ENCODE data around the gene P3H1. TPM values are rescaled to one million over a fixed set of nuclear protein-coding genes. Genes with fewer than 3 reads are reported as not detected.

P3H1 gene
- total and polyA plus RNA-seq, 4 donors, result 31.0 to 49.0 (median 35.0) TPM

DNA sequence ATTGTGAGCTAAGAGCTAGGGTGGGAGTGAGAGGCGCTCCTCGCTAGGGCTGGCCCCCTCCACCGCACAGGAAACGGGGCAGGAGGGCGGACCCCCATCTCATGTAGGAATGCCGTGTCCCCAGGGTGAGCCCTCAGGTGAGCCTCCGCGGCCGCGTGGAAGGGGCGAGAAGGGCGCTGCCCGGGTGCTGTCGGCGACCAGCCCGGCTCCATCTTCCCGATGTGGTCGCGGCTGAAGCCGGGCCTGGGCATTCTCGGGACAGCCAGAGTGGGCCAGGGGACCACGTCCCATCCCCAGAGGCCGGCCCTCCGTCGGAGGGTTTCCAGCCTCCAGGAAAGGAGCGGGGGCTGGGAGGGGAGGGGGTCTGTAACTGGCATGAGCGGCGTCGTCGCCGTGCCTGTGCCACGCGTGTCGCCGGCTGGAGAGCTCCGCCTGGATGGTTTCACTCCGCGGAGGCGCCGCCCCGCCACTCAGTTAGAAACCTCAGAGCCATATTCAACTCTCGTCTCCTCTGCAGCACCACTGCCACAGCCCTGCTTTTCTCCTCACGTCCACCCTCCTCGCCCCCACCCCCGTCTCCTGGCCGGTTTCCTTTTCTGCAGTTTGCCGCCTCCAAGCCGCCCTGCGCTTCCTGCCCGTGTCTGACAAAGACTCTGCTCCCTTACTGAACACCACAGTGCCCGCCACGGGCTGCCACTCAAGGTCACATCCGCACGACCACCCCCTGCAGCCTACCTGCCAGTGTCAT, 18.3 kb upstream of the P3H1 start, which contains the start of gene TMEM269:
Gene TMEM269, plus strand, starts transcription at position 46 of the 748 bp plus-strand sequence. CDS start 4,903 bp downstream, outside the sequence.
- Histone ChIP-seq H3K4me1 (ENCODE audit: control insufficient read depth in 5 of 5, insufficient read depth in 5 of 5, low read length in 5 of 5) (peaks cover 0 to 11% (median 0%) of the 10 kb centered on the region in 5 donors), H3K9ac (ENCODE audit: insufficient read depth in 1 of 2, low read length in 2 of 2) (peak within 1 kb of the TSS in 1 of 2 donors; percentile 13), H3K4me3 (peak within 1 kb of the TSS; percentile 37), H3K27me3 (ENCODE audit: control insufficient read depth in 3 of 3, insufficient read depth in 3 of 3, low read length in 2 of 3) (no peaks in the 10 kb centered on the region), H3K27ac (ENCODE audit: low read depth in 1 of 2, low read length in 1 of 2) (no peak within 1 kb of the TSS), H3K36me3 (ENCODE audit: control insufficient read depth in 4 of 4, insufficient read depth in 4 of 4, low read length in 4 of 4) (peaks cover 0 to 7% (median 2%) of the 10 kb centered on the region in 4 donors), H3K9me3 (ENCODE audit: control insufficient read depth in 4 of 4, insufficient read depth in 3 of 4, low read length in 3 of 4) (no peaks in the 10 kb centered on the region)
- 4 to 9% methylated on average over 51 to 54 of the region's 54 CpGs for WGBS, 2 donors
- ATAC-seq (ENCODE audit: insufficient read depth, low FRiP score) (peak; percentile 23), DNase-seq (peak; percentile 34 to 58 (median 49))
- TF ChIP-seq, protein P1, sequence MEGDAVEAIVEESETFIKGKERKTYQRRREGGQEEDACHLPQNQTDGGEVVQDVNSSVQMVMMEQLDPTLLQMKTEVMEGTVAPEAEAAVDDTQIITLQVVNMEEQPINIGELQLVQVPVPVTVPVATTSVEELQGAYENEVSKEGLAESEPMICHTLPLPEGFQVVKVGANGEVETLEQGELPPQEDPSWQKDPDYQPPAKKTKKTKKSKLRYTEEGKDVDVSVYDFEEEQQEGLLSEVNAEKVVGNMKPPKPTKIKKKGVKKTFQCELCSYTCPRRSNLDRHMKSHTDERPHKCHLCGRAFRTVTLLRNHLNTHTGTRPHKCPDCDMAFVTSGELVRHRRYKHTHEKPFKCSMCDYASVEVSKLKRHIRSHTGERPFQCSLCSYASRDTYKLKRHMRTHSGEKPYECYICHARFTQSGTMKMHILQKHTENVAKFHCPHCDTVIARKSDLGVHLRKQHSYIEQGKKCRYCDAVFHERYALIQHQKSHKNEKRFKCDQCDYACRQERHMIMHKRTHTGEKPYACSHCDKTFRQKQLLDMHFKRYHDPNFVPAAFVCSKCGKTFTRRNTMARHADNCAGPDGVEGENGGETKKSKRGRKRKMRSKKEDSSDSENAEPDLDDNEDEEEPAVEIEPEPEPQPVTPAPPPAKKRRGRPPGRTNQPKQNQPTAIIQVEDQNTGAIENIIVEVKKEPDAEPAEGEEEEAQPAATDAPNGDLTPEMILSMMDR (IDR thresholded peaks at IDR 0.05; ENCODE audit: control extremely low read depth, extremely low read depth), result no peak

DNA sequence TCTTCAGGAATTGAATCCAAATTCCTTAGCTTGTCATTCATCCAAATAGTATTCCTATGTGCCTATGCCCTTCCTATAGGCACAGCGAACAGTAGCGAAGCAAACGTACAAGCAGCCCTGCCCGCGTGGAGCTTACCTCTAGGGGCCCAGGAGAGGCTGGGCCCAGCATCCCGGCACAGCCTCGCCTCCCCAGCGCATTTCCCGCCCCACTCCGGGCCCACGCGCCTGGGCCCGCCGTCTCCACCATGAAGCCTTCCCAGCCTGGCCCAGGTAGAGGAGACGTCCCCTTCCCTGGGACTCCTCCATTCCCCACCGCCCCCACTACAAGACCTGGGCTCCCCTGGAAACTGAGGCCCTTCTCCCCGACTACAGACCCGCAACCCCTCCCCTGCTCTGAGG, 17.7 kb upstream of the P3H1 start:
- H3K4me3 ChIP-seq, result no peak overlapping the region
- ATAC-seq (ENCODE audit: insufficient read depth, low FRiP score), result no peak
- no peak for DNase-seq
- H3K27ac ChIP-seq (ENCODE audit: low read depth in 1 of 2, low read length in 1 of 2), result no peak overlapping the region
- peaks cover 0 to 8% (median 2%) of the 10 kb centered on the region in 4 donors for H3K36me3 ChIP-seq (ENCODE audit: control insufficient read depth in 4 of 4, insufficient read depth in 4 of 4, low read length in 4 of 4)
- 90 to 91% methylated on average over 17 to 18 of the region's 18 CpGs for WGBS, 2 donors
- H3K9ac ChIP-seq (ENCODE audit: insufficient read depth in 1 of 2, low read length in 2 of 2), result no peak overlapping the region
- no peaks in the 10 kb centered on the region for H3K27me3 ChIP-seq (ENCODE audit: control insufficient read depth in 3 of 3, insufficient read depth in 3 of 3, low read length in 2 of 3)
- H3K9me3 ChIP-seq (ENCODE audit: control insufficient read depth in 4 of 4, insufficient read depth in 3 of 4, low read length in 3 of 4), result no peaks in the 10 kb centered on the region
- TF ChIP-seq, protein P1 (IDR thresholded peaks at IDR 0.05; ENCODE audit: control extremely low read depth, extremely low read depth), result no peak
- H3K4me1 ChIP-seq (ENCODE audit: control insufficient read depth in 5 of 5, insufficient read depth in 5 of 5, low read length in 5 of 5), result peaks cover 0 to 11% (median 0%) of the 10 kb centered on the region in 5 donors

DNA sequence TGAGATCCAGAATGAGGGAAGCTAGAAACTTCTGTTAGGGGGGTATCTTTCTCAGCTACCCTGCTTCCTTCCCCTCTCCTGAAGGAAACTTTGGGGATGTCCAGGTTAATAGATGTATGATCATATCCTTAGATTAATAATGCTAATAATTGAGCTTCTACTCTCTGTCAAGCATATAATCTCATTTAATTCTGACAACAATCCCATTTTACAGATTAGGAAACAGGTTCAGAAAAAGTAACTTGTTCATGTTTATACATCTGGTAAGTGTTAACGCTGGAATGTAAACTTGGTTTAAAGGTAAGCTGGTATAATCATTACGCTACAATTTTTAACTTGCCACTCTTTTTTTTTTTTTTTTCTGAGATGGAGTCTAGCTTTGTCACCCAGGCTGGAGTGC, 16.3 kb upstream of the P3H1 start:
- Histone ChIP-seq H3K4me3 (no peak overlapping the region), H3K9me3 (ENCODE audit: control insufficient read depth in 4 of 4, insufficient read depth in 3 of 4, low read length in 3 of 4) (no peaks in the 10 kb centered on the region), H3K9ac (ENCODE audit: insufficient read depth in 1 of 2, low read length in 2 of 2) (no peak overlapping the region), H3K27me3 (ENCODE audit: control insufficient read depth in 3 of 3, insufficient read depth in 3 of 3, low read length in 2 of 3) (no peaks in the 10 kb centered on the region), H3K4me1 (ENCODE audit: control insufficient read depth in 5 of 5, insufficient read depth in 5 of 5, low read length in 5 of 5) (peaks cover 0 to 11% (median 0%) of the 10 kb centered on the region in 5 donors), H3K36me3 (ENCODE audit: control insufficient read depth in 4 of 4, insufficient read depth in 4 of 4, low read length in 4 of 4) (peaks cover 0 to 8% (median 3%) of the 10 kb centered on the region in 4 donors), H3K27ac (ENCODE audit: low read depth in 1 of 2, low read length in 1 of 2) (no peak overlapping the region)
- DNase-seq (no peak), ATAC-seq (ENCODE audit: insufficient read depth, low FRiP score) (no peak)
- TF ChIP-seq, protein P1 (IDR thresholded peaks at IDR 0.05; ENCODE audit: control extremely low read depth, extremely low read depth), result no peak
- WGBS, 2 donors, result 97 to 98% methylated on average over 2 of the region's 2 CpGs

All from lung (tissue), 12 donors.